Measurements from ENCODE around the gene PHF21B.

Gene PHF21B

DNA sequence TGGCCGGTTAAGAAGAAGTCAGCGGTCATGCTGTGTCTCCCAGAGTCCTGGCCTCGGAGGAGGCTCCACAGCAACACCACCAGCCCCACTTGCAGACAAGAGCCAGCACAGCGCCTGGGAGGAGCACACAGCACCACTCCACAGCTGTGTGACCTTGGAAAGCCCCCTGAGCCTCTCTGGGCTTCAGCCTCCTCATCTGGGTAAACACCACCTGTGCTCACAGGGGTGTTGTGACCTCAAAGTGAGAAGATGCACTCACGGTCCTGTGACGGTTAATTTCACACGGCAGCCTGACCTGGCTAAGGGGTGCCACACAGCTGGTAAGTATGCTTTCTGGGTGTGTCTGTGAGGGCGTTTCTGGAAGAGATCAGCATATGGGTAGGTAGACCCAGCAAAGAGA lies 54.7 kb downstream of the PHF21B start:
- no peak for DNase-seq

DNA sequence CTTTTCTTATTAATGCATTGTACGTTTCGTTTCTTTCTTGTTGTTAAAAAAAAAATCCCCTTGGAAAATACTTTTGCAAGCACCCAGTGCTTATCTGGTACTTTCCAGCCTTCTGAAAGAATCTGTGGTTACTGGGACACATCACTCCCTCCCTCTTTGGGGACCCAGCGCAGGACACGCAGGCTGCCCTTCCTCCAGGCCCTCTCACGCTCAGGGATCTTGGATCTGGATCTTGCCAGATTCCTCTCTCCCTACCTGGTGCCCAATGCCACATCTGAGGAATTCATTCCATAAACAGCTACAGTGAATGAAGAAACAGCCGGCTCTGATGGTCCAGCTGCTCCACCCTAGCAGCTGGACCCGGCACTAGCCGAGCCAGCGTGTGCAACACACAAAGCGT lies 55.7 kb downstream of the PHF21B start:
- DNase-seq: no peak

DNA sequence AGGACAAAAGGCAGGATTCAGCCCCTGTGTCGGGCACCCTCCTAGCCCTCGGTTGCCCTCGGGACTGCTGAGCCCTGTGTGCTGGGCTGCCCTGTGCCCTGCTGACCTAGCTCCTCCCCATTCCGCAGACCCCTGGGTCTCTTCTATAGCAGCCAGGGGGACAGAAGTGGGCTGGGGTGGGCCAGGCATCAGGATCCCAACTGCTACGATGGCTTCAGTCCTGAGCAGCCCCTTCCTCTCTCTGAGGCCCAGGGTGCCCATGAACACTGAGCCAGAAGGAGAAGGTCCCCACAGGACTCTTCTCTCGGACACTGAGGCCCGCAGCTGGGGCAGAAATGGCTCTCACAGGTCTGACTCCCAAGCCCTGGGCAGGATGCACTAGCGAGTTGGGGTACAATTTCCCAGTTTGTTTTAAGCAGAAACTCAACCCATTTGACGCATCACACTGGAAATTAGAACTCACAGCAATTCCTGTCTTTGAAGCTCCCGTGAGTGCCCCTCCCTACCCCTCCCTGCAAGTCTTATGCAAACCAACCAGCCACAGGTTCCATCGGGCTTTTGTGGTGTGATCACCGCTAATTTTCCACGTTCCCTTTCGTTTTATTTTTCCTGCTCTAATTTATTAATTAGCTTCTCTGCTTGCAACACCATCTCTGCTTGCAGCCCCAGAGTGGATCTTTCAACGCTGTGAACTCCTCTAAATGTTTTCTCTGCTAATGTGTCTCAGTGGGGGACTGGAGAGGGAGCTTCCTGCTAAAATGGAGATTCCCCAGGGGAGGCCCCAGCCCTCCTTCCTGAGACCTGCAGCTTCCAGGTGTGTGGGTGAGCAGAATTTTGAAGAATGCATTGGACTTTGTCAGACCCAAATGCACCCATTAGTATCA lies 56.7 kb downstream of the PHF21B start:
- no peak for DNase-seq

DNA sequence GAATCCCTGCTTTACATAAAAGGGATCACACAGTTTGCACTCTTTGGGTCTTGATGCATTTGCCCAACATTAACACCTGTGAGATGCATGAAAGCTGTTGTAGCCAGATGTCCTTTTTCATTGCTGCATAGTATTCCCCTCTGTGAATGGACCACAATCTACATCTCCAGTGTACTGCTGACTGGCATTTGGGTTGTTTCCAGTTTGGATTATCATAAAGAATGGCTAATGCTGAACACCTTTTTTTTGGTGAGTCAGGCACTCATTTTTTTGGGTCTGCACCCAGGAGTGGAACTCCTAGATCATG lies 58.3 kb downstream of the PHF21B start:
- no peak for DNase-seq

DNA sequence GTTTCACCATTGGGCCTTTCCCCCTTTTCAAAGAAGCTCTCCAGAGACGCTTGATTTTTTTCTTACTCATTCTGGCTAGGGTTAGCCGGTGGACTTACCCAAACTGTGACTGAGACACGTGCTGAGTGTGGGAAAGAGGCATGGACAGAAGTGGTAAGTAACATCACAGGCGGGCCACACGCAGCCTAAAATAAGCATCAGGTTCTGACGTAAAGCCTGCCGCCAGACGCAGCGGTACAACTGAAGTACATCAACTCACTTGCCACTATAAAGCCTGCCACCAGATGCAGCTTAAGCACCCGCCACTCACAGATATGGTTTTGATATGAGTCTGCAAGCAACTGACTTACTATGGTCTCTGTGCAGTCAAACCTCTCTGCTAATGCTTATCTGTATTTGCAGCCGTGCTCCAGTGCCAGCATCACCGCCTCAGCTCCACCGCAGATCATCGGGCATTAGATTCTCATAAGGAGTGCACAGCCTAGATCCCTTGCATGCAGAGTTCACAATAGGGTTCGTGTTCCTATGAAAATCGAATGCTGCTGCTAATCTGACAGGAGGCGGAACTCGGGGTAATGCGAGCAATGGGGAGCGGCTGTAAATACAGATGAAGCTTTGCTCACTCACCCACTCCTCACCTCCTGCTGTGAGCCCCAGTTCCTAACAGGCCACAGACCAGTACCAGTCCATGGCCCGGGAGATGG lies 58.8 kb downstream of the PHF21B start:
- DNase-seq: no peak

DNA sequence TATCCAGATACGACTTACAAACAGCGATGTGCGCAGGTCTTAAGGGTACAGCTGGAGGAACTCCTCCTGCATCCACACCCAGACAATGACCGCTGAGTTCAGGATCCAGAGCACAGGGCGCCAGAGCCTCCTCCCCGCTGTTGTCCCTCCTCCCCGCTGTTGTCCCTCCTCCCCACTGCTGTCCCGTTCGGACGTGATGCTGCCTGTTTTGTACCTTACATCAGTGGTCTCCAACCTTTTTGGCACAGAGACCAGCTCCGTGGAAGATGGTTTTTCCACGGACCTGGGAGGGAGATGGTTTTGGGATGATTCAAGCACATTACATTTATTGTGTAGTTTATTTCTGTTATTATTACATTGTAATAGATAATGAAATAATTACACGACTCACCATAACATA lies 62.0 kb downstream of the PHF21B start:
- DNase-seq: no peak

DNA sequence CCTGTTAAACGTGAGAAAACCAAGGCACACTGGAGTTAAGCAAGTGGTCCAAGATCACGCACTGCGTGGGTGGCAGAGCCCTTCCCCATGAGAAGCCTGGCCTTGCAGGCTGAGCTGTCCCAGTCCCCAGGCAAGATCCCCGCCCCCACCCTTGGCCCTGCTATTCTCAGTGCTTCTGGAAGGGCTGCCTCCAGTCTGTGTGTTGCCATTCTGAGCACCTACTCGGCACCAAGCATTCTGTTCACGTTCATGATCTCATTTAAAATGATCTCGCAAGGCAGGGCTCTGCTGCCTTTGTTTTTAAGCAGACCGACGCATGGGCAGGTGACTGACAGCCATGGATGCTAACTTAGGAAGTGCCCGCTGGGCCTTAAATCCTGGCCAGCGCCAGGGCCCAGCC lies 62.8 kb downstream of the PHF21B start:
- DNase-seq: no peak

DNA sequence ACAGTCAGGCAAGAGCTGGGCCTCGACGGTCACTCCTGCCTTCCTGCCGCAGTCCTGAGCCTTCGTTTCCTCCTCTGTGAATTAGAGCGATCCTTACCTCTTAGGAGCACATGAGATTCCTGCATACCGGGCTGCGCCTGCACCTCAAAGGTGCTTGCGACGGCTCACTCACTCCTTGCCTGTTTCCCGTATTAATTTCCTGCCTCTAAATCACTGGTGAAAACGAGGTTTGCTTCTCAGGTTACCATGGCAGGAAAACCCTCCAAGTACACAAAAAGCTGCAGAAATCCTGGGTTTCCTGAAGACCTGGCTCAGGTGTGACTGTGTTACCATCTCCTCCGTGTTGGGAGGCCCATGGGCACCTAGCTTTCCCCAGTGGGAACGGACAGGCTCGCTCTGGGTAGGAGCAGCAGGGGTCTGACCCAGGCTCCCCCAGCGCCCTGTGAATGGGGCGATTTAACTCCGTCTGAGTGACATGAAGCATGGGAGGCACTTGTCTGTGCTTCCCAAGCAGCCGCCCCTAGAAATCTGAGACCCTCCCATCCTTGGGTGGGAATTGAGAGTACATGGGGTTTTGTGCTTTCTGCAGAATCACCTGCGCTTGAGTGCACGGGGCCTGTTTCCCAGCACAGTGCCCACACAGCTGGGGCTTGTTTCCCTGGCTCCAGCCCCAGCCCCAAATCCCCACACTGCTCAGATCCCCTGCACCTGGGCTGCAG lies 64.8 kb downstream of the PHF21B start:
- DNase-seq: no peak

DNA sequence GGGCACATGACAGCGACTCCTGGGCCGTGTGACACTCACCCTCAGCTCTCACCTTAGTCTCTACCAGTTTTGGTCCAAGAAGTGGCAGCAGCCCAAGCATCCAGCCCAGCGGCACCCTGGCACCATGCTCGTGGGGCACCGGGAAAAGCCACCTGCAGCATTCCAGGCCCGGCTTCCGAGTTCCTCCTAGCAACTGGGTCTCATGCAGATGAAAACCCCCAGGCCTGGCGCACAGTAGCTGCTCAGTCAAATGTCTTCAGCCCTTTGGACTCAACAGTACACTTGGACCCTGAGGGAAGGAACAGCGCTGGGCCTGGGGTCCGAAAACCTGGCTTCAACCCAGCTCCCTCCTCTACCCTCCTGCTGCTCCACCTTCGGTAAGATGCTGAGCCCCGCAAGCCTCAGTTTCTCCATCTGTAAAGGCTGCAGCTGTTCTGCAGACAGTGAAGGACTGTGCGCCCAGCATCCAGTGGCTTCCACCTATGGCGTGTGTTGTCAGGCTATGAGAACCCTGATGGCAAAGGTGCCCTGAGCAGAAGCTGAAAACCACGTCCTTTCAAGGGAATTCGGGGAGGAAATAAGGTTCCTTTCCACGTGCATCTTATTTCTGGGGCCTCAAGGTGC lies 66.0 kb downstream of the PHF21B start:
- no peak for DNase-seq

DNA sequence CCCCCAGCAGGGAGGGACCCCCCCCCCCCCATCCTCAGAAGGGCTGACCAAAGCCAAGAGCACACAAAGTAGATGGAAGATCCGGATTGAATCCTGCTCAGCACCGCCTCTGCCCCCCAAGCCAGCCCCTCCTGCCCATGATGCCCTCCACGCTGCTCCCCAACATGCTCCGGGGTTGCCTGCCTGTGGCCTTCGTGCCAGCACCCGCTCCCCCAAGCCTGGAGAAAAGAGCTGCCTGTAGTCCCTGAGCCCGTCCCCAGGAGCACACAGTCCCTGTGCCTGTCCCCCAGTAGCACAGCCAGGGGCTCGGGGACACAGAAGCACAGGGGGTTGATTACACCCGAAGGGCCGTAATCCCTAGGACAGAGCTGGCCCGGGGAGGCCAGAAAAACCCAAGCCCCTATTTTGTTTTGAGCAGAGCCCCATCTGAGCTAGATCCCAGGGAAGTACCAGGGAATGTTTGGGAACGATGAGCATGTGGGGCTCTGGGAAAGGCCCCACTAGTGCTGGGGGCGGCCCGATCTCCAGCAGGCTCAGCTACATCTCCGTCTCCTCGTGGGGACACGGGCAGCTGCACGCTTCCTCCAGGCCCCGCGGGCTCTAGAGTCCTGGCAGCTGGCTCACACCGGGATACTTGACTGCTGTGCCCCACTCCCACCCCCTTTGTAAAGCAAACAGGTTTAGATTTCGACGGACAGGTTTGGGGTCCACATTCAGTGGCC lies 66.7 kb downstream of the PHF21B start:
- DNase-seq: no peak

DNA sequence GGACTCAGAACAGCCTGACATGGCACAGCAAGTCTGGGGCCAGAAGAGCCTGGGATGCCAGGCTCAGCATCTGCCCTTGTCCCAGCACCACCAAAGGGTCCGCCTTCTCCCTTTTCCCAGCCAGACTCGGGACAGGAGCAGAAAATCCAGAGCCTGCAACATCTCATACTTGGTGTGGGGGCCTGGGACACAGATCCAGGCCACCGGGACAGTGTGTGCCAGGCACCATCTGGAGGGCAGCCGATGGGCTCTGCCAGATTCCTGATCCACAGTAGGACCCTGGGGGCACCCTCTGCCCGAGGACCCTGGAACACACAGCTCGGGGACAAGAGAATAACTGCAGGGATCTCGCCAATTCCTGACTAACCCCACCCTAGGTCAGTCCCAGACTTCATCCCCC lies 67.7 kb downstream of the PHF21B start:
- DNase-seq: no peak

DNA sequence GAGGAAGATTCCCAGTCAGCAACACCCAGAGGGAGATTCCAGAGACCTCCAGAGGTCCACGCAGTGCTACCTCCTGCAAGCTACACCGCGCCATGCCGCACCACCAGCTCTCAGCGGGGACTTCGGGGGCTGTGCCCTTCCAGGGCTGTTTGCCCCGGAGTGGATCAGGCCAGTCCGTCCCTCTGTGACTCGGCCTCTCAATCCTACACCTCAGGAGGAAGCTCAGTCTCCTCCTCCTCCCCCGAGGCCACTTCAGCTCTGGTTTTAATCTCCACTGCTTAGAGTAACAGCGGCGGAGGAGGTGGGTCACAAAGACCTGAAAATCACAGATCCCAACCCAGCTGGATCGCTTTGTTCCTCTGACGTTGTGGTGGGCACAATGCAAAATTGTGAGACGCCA lies 68.6 kb downstream of the PHF21B start:
- DNase-seq: no peak

DNA sequence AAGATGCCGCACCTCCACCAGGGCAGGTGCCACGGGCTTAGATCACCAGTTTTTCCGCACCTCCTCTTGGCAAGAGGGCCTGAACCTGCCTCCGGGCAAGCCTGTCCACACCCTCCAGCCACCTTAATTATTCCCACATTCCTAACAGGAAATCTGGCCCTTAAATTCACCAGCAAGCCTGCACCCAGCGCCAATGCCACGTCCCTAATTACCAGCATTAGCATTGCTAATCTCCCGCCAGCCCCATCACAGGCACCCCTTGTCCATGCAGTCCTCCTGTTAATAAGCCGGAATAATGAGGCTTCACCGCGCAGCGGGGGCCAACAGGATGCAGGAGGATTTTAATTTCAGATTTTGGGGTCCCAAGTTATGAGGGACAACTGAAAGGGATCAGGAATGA lies 69.7 kb downstream of the PHF21B start:
- DNase-seq: no peak

DNA sequence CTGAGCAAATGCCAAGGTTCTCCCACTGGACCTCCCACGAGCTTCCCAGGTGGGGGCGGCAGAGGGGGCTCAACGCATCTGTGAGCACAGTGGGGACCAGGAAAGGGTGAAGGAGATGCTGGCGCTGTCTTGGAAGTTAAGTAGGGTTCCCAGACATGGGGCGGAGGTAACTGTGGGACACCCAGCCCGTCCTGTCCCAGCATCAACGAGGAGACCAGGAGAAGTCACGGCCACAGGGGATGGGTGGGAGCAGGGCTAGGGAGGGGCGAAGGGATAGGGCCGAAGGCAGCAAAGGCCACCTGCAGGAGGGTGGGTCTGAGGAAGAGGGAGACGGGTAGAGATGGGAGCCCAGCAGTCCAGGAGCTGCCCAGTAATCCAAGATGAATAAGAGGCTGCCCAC lies 70.4 kb downstream of the PHF21B start:
- DNase-seq: no peak

DNA sequence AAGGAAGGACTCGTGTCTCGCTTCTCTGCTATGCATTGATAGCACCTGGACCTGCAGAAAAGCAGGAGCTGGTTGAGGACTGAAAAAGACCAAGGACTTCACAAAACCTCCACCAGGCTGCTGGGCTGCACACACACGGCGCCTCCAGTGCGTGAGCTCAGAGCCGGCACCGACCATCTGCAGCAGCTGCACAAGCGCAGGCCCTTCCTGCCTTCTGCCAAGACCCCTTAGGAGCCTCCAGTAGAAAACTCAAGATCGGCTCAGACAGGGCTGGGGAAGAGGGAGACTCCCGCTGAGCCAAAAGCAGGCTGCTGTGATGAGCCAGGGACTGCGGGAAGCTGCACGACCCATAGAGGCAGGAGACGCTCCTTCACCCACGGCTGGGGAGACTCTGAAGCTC lies 70.9 kb downstream of the PHF21B start:
- DNase-seq: no peak

DNA sequence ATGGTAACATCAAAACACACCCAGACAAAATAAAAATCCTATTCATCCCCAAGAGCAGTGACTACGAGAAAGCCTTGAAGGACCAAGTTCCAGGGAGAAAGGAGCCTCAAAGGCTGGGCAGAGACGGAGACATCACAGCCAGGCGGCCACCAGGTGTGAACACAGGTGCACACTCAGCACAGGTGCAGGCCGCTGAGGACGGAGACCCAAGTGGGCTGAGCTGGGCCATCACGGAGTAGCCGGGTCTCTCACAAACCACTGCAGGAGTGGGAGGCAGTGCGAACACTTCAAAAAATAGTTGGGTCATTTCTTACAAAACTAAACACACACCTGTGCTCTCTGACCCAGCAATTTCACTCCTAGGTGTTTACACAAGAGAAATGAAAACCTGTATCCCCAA lies 72.6 kb downstream of the PHF21B start:
- no peak for DNase-seq

DNA sequence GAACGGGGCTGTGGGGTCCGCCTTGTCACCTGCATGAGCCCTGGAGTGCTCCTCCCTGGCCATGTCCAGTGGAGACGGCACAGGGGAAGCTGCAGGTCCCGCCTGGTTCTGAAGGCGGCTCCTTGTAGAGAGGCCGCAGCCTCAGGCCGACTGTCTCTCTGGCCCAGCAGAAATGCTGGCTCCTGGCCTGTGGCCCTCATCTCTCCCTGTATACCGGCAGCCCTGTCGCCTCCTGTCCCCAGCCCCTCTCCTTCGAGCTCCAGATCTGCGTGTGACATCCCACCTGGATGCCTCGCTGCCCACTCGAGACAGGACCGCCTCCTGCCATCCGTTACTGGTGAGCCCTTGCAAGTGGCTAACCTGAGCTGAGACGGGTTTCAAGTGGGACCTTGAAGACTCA lies 73.6 kb downstream of the PHF21B start:
- no peak for DNase-seq

DNA sequence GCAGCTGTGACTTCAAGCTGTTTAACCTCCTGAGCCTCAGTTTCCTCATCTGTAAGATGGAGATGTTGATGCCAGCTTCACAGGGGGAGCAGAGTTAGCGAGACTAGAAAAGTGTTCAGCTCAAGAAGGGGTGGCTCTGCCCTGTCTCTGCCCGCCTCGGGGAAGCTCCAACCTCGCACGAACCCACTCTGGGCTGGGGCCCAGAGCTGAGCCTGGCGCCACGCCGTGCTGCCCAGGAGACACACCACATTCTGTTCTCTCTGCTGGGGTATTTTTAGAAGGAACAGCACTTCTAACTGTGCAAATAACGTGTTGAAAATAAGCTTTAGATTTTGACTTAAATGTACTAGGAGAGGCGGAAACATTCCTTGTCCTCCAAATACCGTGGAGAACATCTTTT lies 74.1 kb downstream of the PHF21B start:
- no peak for DNase-seq

DNA sequence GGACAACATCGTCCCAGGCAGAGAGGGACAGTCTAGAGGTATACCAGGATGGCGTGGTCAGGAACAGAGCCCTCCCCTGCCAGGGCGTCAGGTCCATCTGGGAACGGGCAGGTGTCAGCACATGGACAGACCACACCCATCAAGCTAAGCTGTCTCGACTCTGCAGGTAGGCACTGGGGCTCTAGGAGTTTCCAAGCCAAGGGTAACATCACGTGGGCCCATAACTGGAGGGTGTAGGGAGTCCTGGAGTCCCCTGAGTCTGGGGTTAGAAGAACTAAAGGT lies 75.4 kb downstream of the PHF21B start:
- no peak for DNase-seq

DNA sequence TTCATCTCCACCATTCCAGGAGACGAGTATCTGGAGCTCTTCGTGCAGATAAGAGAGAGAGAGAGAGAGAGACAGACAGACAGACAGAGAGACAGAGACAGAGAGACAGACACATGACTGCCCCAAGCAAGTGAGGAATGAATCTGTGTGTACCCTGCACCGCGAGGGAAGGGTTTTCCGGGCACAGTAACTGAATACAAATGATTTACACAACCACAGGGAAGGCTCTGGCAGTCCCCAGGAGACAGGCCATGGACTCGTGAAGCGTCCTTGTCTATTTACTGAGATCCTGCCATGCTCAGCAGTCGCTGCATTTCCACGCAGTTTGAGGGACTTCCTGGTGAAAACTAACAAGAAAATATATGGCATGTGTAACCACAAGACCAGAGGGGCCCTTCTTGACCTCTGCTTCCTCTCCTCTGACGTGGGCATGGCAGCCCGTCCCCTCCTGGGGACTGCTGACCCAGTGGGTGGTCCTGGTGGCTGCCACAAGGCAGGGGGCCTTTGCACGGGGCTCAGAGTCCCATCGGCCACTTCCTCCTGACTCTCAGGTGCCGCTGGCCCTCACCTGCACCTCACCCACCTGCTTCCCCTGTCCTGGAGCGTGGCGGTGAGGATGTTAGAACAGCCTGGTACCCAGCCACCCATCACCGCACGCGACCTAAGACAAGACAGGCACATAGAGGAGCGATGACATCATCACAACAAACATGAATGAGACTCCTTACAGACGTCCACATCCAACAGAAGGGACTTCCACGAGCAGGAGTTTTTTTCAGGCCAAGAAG lies 75.9 kb downstream of the PHF21B start:
- no peak for DNase-seq

DNA sequence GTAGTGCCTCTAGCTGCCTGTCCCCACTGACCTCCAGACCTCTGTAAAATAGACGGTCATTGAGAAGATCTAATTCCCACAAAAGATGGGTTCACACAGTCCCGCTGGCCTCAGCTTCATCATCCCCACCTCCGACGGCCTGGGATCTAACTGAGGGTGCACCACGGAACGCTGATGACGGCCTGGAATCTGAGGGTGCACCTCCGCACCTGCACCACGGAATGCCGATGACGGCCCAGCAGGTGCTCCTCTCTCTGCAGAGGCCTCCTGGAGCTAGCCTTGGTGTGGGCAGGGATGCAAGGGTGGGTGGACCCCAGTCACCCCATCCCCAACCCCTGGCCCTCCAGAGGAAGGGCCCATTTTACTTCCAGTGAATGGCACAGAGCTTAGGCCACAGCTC lies 77.3 kb downstream of the PHF21B start:
- DNase-seq: no peak

DNA sequence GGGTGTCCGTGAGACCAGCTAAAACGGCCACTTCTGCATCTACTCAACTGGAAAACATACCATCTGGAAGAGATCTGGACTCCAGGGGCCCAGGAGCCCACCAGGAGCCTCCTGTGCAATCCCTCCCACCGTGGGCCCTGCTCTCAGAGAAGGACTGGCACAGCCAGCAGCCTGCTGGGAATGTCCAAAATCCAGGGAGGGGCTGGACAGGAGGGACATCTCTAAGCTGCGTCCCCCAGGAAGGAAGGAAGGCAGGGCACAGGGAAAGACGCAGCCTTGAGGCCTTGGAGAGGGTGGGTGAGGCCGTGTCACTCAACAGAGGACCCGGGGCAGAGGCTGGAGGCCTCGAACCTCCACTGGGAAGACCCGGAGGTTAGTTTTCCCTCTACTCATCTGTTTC lies 78.0 kb downstream of the PHF21B start:
- DNase-seq: no peak
